PC-9 (cell line): Measurements from ENCODE around the gene RAB11A.

ENCODE experiments used
- EZH2 ChIP-seq: fragments of 200-600 bp; sonication (generic); IDR thresholded peaks from 2 replicates; pipeline ENCODE4 v1.8.0; 2017; ENCODE audit warnings: antibody characterized with exemption, low read depth
- TF ChIP-seq, protein P1 (sequence below): fragments of 200-600 bp; sonication (generic); conservative IDR thresholded peaks from 2 replicates; pipeline ENCODE4 v1.6.1; 2017; ENCODE audit warnings: mixed run types, antibody characterized with exemption, mild to moderate bottlenecking, moderate library complexity

DNA sequence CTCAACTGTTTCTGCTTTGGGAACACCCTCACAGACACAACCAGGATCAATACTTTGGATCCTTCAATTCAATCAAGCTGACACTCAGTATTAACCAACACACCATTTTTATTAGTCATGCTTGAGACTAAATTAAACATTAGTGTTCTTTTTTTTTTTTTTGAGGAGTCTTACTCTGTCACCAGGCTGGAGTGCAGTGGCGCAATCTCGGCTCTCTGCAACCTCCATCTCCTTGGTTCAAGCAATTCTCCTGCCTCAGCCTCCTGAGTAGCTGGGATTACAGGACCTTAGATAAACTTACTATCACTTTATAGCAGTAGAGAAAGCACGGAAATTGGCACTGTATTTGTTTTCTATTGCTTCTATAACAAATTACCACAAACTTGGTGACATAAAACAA is 2.0 kb upstream of the RAB11A start:
- TF ChIP-seq, protein P1, sequence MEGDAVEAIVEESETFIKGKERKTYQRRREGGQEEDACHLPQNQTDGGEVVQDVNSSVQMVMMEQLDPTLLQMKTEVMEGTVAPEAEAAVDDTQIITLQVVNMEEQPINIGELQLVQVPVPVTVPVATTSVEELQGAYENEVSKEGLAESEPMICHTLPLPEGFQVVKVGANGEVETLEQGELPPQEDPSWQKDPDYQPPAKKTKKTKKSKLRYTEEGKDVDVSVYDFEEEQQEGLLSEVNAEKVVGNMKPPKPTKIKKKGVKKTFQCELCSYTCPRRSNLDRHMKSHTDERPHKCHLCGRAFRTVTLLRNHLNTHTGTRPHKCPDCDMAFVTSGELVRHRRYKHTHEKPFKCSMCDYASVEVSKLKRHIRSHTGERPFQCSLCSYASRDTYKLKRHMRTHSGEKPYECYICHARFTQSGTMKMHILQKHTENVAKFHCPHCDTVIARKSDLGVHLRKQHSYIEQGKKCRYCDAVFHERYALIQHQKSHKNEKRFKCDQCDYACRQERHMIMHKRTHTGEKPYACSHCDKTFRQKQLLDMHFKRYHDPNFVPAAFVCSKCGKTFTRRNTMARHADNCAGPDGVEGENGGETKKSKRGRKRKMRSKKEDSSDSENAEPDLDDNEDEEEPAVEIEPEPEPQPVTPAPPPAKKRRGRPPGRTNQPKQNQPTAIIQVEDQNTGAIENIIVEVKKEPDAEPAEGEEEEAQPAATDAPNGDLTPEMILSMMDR, result no peak
- TF ChIP-seq EZH2, result no peak
